ENCODE measurements around the gene TREX2. TPM values are rescaled to one million over a fixed set of nuclear protein-coding genes. Genes with fewer than 3 reads are reported as not detected.

Gene TREX2
- polyA plus RNA-seq, 1 donor from 2014 or later: 0.84 TPM

DNA sequence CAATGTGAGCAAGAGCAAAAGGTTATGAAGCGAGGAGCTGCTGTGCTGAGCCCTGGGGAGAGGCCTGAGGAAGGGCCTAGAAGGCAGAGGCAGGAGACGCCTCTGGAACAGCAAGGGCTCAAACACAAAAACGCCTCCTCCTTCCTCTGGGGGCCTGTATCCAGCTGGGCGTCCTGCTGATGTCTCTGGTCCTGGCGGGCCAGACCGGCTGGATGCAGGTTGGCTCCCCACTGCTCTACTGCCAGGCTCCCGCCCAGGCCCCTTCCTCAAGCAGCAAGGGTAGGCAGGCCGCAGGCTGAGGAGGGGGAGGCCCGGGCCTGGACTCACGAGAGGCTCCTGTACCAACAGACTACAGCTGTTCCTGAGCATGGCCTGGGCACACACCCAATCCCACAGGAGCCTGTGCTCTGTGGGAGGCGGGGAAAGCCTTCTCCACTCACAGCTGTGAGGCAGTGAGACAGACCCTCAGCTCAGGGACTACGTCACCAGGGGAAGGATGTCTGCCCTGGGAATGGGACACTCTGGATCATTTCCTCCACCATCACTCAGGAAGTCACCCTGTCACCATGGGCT is 22.2 kb upstream of the TREX2 start:
- Mint-ChIP-seq H3K9me3 (no peaks in the 10 kb centered on the region), H3K27me3 (no peaks in the 10 kb centered on the region), H3K36me3 (no peaks in the 10 kb centered on the region), H3K27ac (no peak overlapping the region), H3K4me3 (no peak overlapping the region), H3K4me1 (peaks cover 0 to 6% (median 3%) of the 10 kb centered on the region in 3 donors)

DNA sequence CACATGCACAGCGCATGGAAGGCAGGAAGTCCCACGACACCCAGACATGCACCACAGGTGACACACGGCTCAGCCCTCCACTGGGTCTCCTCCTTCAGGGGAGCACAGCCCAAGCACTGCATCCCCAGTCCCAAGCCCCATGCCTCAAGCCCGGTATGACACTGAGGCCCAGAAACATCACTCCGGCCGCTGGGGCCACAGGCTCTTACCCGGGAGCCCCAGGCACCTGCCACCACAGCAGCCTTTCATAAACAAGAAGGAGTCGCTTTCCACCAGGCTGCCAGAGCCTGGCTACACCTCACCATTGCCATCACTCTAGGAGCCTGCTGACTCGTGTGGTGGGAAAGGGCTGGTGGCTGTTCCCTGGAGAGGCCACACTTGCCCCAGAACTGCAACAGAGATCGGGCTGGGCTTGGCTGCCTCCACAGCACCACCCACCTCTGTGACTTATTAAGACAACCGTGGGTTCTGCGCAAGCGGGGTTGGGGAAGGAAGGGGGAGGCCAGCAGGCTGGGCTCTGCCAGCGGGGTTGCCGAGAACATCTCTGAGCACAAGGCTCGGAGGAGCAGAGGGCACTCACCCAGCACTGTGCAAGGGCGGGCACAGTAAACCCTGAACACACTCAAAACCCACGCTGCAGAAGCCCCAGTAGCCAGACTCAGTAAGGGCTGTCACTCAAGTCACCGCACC is 20.0 kb upstream of the TREX2 start:
- peaks cover under 1% of the 10 kb centered on the region for H3K36me3 Mint-ChIP-seq
- no peak overlapping the region for H3K27ac Mint-ChIP-seq
- H3K9me3 Mint-ChIP-seq: no peaks in the 10 kb centered on the region
- no peaks in the 10 kb centered on the region for H3K27me3 Mint-ChIP-seq
- peaks cover 0 to 6% (median 4%) of the 10 kb centered on the region in 3 donors for H3K4me1 Mint-ChIP-seq
- no peak overlapping the region for H3K4me3 Mint-ChIP-seq

DNA sequence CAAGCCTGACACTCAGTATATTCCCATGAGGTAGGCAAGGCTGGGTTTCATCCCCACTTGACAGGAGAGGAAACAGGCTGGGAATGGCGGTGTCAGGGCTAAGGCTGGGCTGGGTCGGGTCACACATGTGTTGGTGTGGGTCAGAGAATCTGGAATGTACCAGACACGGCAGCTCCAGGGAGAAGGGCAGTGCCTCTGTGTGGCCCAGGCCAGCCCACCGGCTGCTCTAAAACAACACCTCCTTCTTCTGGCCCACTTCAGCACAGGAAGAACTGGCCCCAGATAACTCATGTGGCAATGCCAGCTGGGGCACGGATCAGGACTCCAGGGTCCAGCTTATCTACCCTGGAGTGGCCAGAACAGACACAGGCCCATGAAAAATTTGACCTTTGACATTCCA is 18.3 kb upstream of the TREX2 start:
- no peak overlapping the region for H3K4me3 Mint-ChIP-seq
- no peaks in the 10 kb centered on the region for H3K27me3 Mint-ChIP-seq
- H3K36me3 Mint-ChIP-seq: peaks cover 3% of the 10 kb centered on the region
- H3K4me1 Mint-ChIP-seq: peaks cover 0 to 8% (median 4%) of the 10 kb centered on the region in 3 donors
- H3K27ac Mint-ChIP-seq: no peak overlapping the region
- no peaks in the 10 kb centered on the region for H3K9me3 Mint-ChIP-seq

GRCh38 chrX:153463556-153463955 is 17.7 kb upstream of the TREX2 start:
- Mint-ChIP-seq H3K4me3 (no peak overlapping the region), H3K4me1 (peaks cover 0 to 6% (median 4%) of the 10 kb centered on the region in 3 donors), H3K9me3 (no peaks in the 10 kb centered on the region), H3K36me3 (peaks cover 5% of the 10 kb centered on the region), H3K27me3 (no peaks in the 10 kb centered on the region), H3K27ac (no peak overlapping the region)

DNA sequence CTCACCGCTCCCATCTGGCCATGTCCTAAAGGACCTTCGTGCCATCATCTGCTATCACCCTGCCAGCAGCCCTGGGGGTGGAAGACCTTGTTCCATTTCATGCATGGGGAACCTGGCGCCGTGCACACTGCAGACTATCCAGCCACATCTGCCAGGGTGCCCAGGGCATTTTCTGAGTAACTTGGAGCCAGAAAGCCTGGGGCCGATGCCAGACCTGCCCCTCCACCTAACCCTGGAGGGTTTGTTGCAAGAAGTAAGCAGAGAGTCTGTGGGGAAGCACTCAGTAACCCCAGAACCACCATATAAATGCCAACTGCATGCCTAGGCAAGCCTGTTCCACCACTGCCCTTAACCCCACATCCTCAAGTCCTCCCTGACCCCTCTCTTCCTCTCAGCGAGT is 17.2 kb upstream of the TREX2 start:
- Mint-ChIP-seq H3K27ac (no peak overlapping the region), H3K4me1 (peaks cover 0 to 6% (median 4%) of the 10 kb centered on the region in 3 donors), H3K36me3 (peaks cover 5% of the 10 kb centered on the region), H3K27me3 (no peaks in the 10 kb centered on the region), H3K9me3 (no peaks in the 10 kb centered on the region), H3K4me3 (no peak overlapping the region)

DNA sequence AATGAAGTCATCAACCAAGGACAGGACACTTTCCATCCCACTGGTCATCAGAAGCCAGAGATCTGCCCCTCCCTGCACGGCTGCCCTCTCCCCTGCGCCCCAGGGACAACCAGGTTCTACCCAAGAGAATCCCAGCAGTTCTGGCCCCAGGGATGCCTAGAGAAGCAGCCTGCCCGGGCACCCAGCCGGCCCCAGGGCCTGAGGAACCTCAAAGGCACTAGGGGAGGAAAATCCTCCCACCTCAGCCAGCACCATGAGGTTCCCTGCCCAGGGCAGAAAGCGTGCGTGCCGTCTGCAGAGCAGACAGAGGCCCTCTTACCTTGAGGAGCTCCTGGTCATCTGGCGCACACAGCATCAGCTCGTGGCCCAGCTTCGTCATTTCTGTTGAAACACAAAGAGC is 16.4 kb upstream of the TREX2 start:
- Mint-ChIP-seq H3K9me3 (no peaks in the 10 kb centered on the region), H3K27me3 (no peaks in the 10 kb centered on the region), H3K4me1 (peaks cover 0 to 2% (median 2%) of the 10 kb centered on the region in 3 donors), H3K4me3 (no peak overlapping the region), H3K36me3 (peaks cover 5% of the 10 kb centered on the region), H3K27ac (no peak overlapping the region)

DNA sequence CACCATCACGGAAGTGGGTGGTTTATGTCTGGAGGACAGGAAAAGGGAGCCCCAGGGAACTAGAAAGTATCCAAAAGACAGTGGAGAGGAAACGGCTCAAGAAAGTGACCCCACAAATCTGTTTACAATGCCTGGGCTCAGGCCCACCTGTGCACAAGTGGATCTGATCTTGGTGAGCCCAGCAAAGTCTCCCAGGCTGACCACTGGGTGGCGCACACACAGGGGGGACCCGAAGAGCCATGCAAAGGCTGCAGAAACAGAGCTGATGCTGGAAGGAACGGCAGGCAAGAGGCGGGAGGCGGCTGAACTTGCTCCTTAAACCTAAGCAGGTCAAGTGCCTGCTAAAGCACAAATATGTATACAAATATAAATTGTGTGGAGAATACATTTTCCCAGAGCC is 15.0 kb upstream of the TREX2 start:
- no peaks in the 10 kb centered on the region for H3K27me3 Mint-ChIP-seq
- H3K27ac Mint-ChIP-seq: no peak overlapping the region
- no peak overlapping the region for H3K4me3 Mint-ChIP-seq
- H3K4me1 Mint-ChIP-seq: peaks cover 0 to 2% (median 2%) of the 10 kb centered on the region in 3 donors
- peaks cover 5% of the 10 kb centered on the region for H3K36me3 Mint-ChIP-seq
- H3K9me3 Mint-ChIP-seq: no peaks in the 10 kb centered on the region

GRCh38 chrX:153459986-153460385 is 14.1 kb upstream of the TREX2 start:
- no peaks in the 10 kb centered on the region for H3K9me3 Mint-ChIP-seq
- no peak overlapping the region for H3K4me3 Mint-ChIP-seq
- peaks cover 0 to 2% (median 2%) of the 10 kb centered on the region in 3 donors for H3K4me1 Mint-ChIP-seq
- no peaks in the 10 kb centered on the region for H3K27me3 Mint-ChIP-seq
- peaks cover 5% of the 10 kb centered on the region for H3K36me3 Mint-ChIP-seq
- no peak overlapping the region for H3K27ac Mint-ChIP-seq

- no peaks in the 10 kb centered on the region for H3K27me3 Mint-ChIP-seq
- H3K4me3 Mint-ChIP-seq: no peak overlapping the region
- no peak overlapping the region for H3K27ac Mint-ChIP-seq
- H3K9me3 Mint-ChIP-seq: no peaks in the 10 kb centered on the region
- peaks cover 0 to 2% (median 2%) of the 10 kb centered on the region in 3 donors for H3K4me1 Mint-ChIP-seq
- peaks cover 5% of the 10 kb centered on the region for H3K36me3 Mint-ChIP-seq
Measured at GRCh38 chrX:153458476-153458875, 12.6 kb upstream of the TREX2 start.

GRCh38 chrX:153457827-153458466 is 12.1 kb upstream of the TREX2 start:
- Mint-ChIP-seq H3K27ac (peak overlapping the region in 1 of 3 donors; percentile 67), H3K4me3 (no peak overlapping the region), H3K27me3 (no peaks in the 10 kb centered on the region), H3K9me3 (peaks cover 0 to 2% (median 0%) of the 10 kb centered on the region in 3 donors), H3K4me1 (peaks cover 0 to 2% (median 2%) of the 10 kb centered on the region in 3 donors), H3K36me3 (peaks cover 5% of the 10 kb centered on the region)

GRCh38 chrX:153457136-153457825 is 11.4 kb upstream of the TREX2 start:
- no peak overlapping the region for H3K4me3 Mint-ChIP-seq
- H3K27me3 Mint-ChIP-seq: no peaks in the 10 kb centered on the region
- peaks cover 0 to 2% (median 0%) of the 10 kb centered on the region in 3 donors for H3K9me3 Mint-ChIP-seq
- H3K4me1 Mint-ChIP-seq: peaks cover 0 to 2% (median 2%) of the 10 kb centered on the region in 3 donors
- peaks cover 5% of the 10 kb centered on the region for H3K36me3 Mint-ChIP-seq
- H3K27ac Mint-ChIP-seq: no peak overlapping the region

- peaks cover 5% of the 10 kb centered on the region for H3K36me3 Mint-ChIP-seq
- H3K27ac Mint-ChIP-seq: no peak overlapping the region
- H3K27me3 Mint-ChIP-seq: no peaks in the 10 kb centered on the region
- no peak overlapping the region for H3K4me3 Mint-ChIP-seq
- H3K9me3 Mint-ChIP-seq: peaks cover 0 to 2% (median 0%) of the 10 kb centered on the region in 3 donors
- H3K4me1 Mint-ChIP-seq: peaks cover 0 to 2% (median 2%) of the 10 kb centered on the region in 3 donors
Measured at GRCh38 chrX:153456704-153457103, 10.8 kb upstream of the TREX2 start.

DNA sequence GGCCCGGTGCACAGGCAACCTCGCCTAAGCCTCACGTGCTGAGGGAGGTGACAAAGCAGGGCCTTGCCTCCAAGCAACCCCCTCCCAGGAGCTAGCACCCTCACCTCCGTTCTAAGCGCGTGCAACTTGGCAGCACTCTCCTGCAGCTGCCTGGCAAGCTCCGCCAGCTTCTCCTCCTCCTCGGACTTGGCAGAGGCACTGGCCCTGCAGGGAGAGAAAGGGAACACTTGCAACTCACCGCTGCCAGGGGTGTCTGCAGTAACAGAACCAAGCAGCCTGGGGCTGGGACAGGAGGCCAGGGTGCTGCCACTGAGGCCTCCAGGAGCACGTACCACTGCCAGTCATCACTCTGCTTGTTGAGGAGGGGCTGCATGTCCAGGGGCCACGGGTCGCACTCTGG is 10.3 kb upstream of the TREX2 start:
- Mint-ChIP-seq H3K9me3 (peaks cover 0 to 2% (median 0%) of the 10 kb centered on the region in 3 donors), H3K36me3 (peaks cover 5% of the 10 kb centered on the region), H3K27ac (peak overlapping the region in 1 of 3 donors; percentile 13), H3K4me1 (peaks cover 0 to 2% (median 2%) of the 10 kb centered on the region in 3 donors), H3K27me3 (no peaks in the 10 kb centered on the region), H3K4me3 (no peak overlapping the region)

GRCh38 chrX:153455571-153455970 is 9.7 kb upstream of the TREX2 start:
- H3K4me3 Mint-ChIP-seq: no peak overlapping the region
- H3K27ac Mint-ChIP-seq: no peak overlapping the region
- H3K27me3 Mint-ChIP-seq: no peaks in the 10 kb centered on the region
- H3K36me3 Mint-ChIP-seq: peaks cover 3% of the 10 kb centered on the region
- peaks cover 0 to 2% (median 0%) of the 10 kb centered on the region in 3 donors for H3K4me1 Mint-ChIP-seq
- peaks cover 0 to 2% (median 0%) of the 10 kb centered on the region in 3 donors for H3K9me3 Mint-ChIP-seq

Data from IgD-negative memory B cell (primary cell).